Hepatocyte (in vitro differentiated cells): Measurements from ENCODE around the gene SPATA24.

ENCODE experiments used
- CTCF ChIP-seq: fragments of 200-600 bp; sonication (generic); IDR thresholded peaks from 2 replicates; pipeline ENCODE4 v1.5.1; 2016; ENCODE audit warnings: antibody characterized with exemption, mild to moderate bottlenecking; ENCODE audit not compliant: poor library complexity
- EZH2 ChIP-seq: fragments of 200-600 bp; sonication (generic); IDR thresholded peaks from 2 replicates; pipeline ENCODE4 v1.6.1; 2016; ENCODE audit warnings: antibody characterized with exemption, mild to moderate bottlenecking, borderline replicate concordance
- EZH2phosphoT487 ChIP-seq: fragments of 200-600 bp; sonication (generic); IDR thresholded peaks from one replicate; pipeline ENCODE4 v1.6.1; 2018; ENCODE audit warnings: antibody characterized with exemption, mild to moderate bottlenecking, low read depth, moderate library complexity; ENCODE audit not compliant: unreplicated experiment, severe bottlenecking

- TF ChIP-seq CTCF (no peak), EZH2 (no peak), EZH2phosphoT487 (no peak)
Observed at GRCh38 chr5:139378101-139378825, 25.6 kb downstream of the SPATA24 start.
